HS-5 (cell line): ENCODE measurements around the gene XPA.

ENCODE experiments used
- DNase-seq: peaks from one replicate; pipeline ENCODE4 v3.0.0-alpha.2; 2012; ENCODE audit warnings: low read depth

Gene XPA

GRCh38 chr9:97651646-97652045, 45.5 kb downstream of the XPA start:
- no peak for DNase-seq

- no peak for DNase-seq
Measured at GRCh38 chr9:97647996-97648395, 49.1 kb downstream of the XPA start.

- DNase-seq = no peak
Measured at GRCh38 chr9:97645720-97646119, 51.4 kb downstream of the XPA start.

GRCh38 chr9:97640325-97640724, 56.8 kb downstream of the XPA start:
- no peak for DNase-seq

GRCh38 chr9:97638666-97639065, 58.5 kb downstream of the XPA start:
- no peak for DNase-seq

GRCh38 chr9:97636903-97637302, 60.2 kb downstream of the XPA start:
- no peak for DNase-seq

GRCh38 chr9:97635026-97635425, 62.1 kb downstream of the XPA start:
- DNase-seq = no peak

- no peak for DNase-seq
Measured at GRCh38 chr9:97633859-97634490, 63.2 kb downstream of the XPA start.

- DNase-seq = peak; percentile 93
Measured at GRCh38 chr9:97632985-97633858, 63.9 kb downstream of the XPA start, which contains the start of the genes NCBP1 and TSTD2. Gene NCBP1 (plus strand): TSS chr9:97633821. CDS start chr9:97633882, 61 bp downstream. Gene TSTD2 (minus strand): TSS chr9:97633368. CDS start chr9:97627562, 5,806 bp downstream.

GRCh38 chr9:97632248-97632984, 64.7 kb downstream of the XPA start:
- peak; percentile 80 for DNase-seq

GRCh38 chr9:97630591-97630990, 66.5 kb downstream of the XPA start:
- no peak for DNase-seq

- no peak for DNase-seq
Measured at GRCh38 chr9:97629156-97629555, 68.0 kb downstream of the XPA start.

GRCh38 chr9:97628668-97629067, 68.5 kb downstream of the XPA start:
- DNase-seq = no peak

GRCh38 chr9:97627624-97628023, 69.5 kb downstream of the XPA start:
- no peak for DNase-seq

- no peak for DNase-seq
Measured at GRCh38 chr9:97625620-97626019, 71.5 kb downstream of the XPA start.
